Liver (tissue), 9 donors: ENCODE measurements around the gene GSTP1. TPM values are rescaled to one million over a fixed set of nuclear protein-coding genes. Genes with fewer than 3 reads are reported as not detected.

Source experiments
- DNase-seq: peaks from one replicate; pipeline ENCODE4 v3.0.0-alpha.2; 2017; ENCODE audit warnings: low spot score
- H3K27ac ChIP-seq, 2 donors: one replicate each; pipeline ENCODE4 v1.7.0; 2013; ENCODE audit warnings: inconsistent platforms in 2 of 2, low read length in 2 of 2, control low read depth in 1 of 2, low read depth in 1 of 2, mild to moderate bottlenecking in 1 of 2
- H3K27me3 ChIP-seq, 4 donors: one replicate each; pipeline versions ENCODE4 v1.6.1 to v1.7.0; 2013; ENCODE audit warnings: low read length in 3 of 4, inconsistent platforms in 1 of 4, mild to moderate bottlenecking in 1 of 4, moderate library complexity in 1 of 4; ENCODE audit not compliant: control insufficient read depth in 4 of 4, insufficient read depth in 4 of 4
- H3K36me3 ChIP-seq, 4 donors: one replicate each; pipeline versions ENCODE4 v1.6.1 to v1.7.0; 2013; ENCODE audit warnings: low read length in 3 of 4, mild to moderate bottlenecking in 3 of 4, low read depth in 1 of 4, moderate library complexity in 1 of 4; ENCODE audit not compliant: control insufficient read depth in 4 of 4, insufficient read depth in 3 of 4
- H3K4me1 ChIP-seq, 4 donors: one replicate each; pipeline versions ENCODE4 v1.6.1 to v1.7.0; 2013; ENCODE audit warnings: low read length in 3 of 4, mild to moderate bottlenecking in 3 of 4, moderate library complexity in 1 of 4; ENCODE audit not compliant: control insufficient read depth in 4 of 4, insufficient read depth in 4 of 4
- H3K4me3 ChIP-seq, 3 donors: one replicate each; pipeline versions ENCODE4 v1.6.1 to v1.7.0; 2013; ENCODE audit warnings: low read length in 3 of 3, control low read depth in 1 of 3, low read depth in 1 of 3, mild to moderate bottlenecking in 1 of 3
- H3K9ac ChIP-seq, 2 donors: one replicate each; pipeline ENCODE4 v1.7.0; 2013; ENCODE audit warnings: low read length in 2 of 2, mild to moderate bottlenecking in 2 of 2, moderate library complexity in 2 of 2, control low read depth in 1 of 2, low read depth in 1 of 2
- H3K9me3 ChIP-seq, 4 donors: one replicate each; pipeline versions ENCODE4 v1.6.1 to v1.7.0; 2013; ENCODE audit warnings: low read length in 3 of 4; ENCODE audit not compliant: control insufficient read depth in 4 of 4
- ATF3 ChIP-seq: IDR thresholded peaks from 2 replicates; pipeline ENCODE4 v1.6.1; 2016; ENCODE audit warnings: antibody characterized with exemption
- CTCF ChIP-seq: fragments of 150-350 bp; IDR thresholded peaks from 2 replicates; pipeline ENCODE4 v1.5.1; 2017; ENCODE audit warnings: improper control_type of control experiment, low read depth, low read length; ENCODE audit not compliant: missing input control
- EGR1 ChIP-seq, 2 donors: IDR thresholded peaks; 2 replicates each; pipeline ENCODE4 v1.6.1; 2016 to 2018; ENCODE audit warnings: antibody characterized with exemption in 2 of 2, low read depth in 2 of 2
- FOXA1 ChIP-seq: IDR thresholded peaks from 2 replicates; pipeline ENCODE4 v1.6.1; 2016; ENCODE audit warnings: antibody characterized with exemption
- FOXA2 ChIP-seq: IDR thresholded peaks from 2 replicates; pipeline ENCODE4 v1.6.1; 2016; ENCODE audit warnings: antibody characterized with exemption
- GABPA ChIP-seq, 2 donors: IDR thresholded peaks in 1 of 2; conservative IDR thresholded peaks in 1 of 2; 2 replicates each; pipeline ENCODE4 v1.6.1; 2016; ENCODE audit warnings: antibody characterized with exemption in 2 of 2, mild to moderate bottlenecking in 1 of 2, moderate library complexity in 1 of 2
- HNF4A ChIP-seq, 2 donors: conservative IDR thresholded peaks; 2 replicates each; pipeline ENCODE4 v1.6.1; 2016; ENCODE audit warnings: antibody characterized with exemption in 2 of 2, mild to moderate bottlenecking in 2 of 2
- HNF4G ChIP-seq: IDR thresholded peaks from 2 replicates; pipeline ENCODE4 v1.6.1; 2016; ENCODE audit warnings: antibody characterized with exemption
- JUND ChIP-seq, 2 donors: IDR thresholded peaks; 2 replicates each; pipeline ENCODE4 v1.6.1; 2016; ENCODE audit warnings: antibody characterized with exemption in 2 of 2
- MAX ChIP-seq: IDR thresholded peaks from 2 replicates; pipeline ENCODE4 v1.6.1; 2016; ENCODE audit warnings: antibody characterized with exemption
- NR2F2 ChIP-seq: IDR thresholded peaks from 2 replicates; pipeline ENCODE4 v1.6.1; 2016; ENCODE audit warnings: antibody characterized with exemption
- RAD21 ChIP-seq, 2 donors: IDR thresholded peaks; 2 replicates each; pipeline ENCODE4 v1.6.1; 2016; ENCODE audit warnings: antibody characterized with exemption in 2 of 2, mild to moderate bottlenecking in 2 of 2
- REST ChIP-seq: IDR thresholded peaks from 2 replicates; pipeline ENCODE4 v1.6.1; 2016; ENCODE audit warnings: antibody characterized with exemption, mild to moderate bottlenecking
- RXRA ChIP-seq, 2 donors: IDR thresholded peaks; 2 replicates each; pipeline ENCODE4 v1.6.1; 2017 to 2018; ENCODE audit warnings: antibody characterized with exemption in 2 of 2, mild to moderate bottlenecking in 1 of 2
- SP1 ChIP-seq: IDR thresholded peaks from 2 replicates; pipeline ENCODE4 v1.6.1; 2018; ENCODE audit warnings: antibody characterized with exemption, mild to moderate bottlenecking
- TAF1 ChIP-seq: conservative IDR thresholded peaks from 2 replicates; pipeline ENCODE4 v1.6.1; 2016; ENCODE audit warnings: antibody characterized with exemption, mild to moderate bottlenecking
- YY1 ChIP-seq: IDR thresholded peaks from 2 replicates; pipeline ENCODE4 v1.6.1; 2016; ENCODE audit warnings: antibody characterized with exemption, mild to moderate bottlenecking
- ZBTB33 ChIP-seq: IDR thresholded peaks from 2 replicates; pipeline ENCODE4 v1.6.1; 2016; ENCODE audit warnings: antibody characterized with exemption
- WGBS: extraction: QIAGEN DNeasy Blood & Tissue Kit; methylation state at CpG from one replicate; pipeline ENCODE4 v1.1.7; 2013; 5-methylcytosine and 5-hydroxymethylcytosine counted together
- polyA plus RNA-seq, 2 donors: library from polyadenylated mRNA; stranded (reverse) in 1 of 2; unstranded in 1 of 2; fragments of 200-250 nt in 1 of 2; fragments of >200 nt in 1 of 2; fragmentation: Nextera tagmentation in 1 of 2; extraction: Ambion mirVana in 1 of 2; gene quantifications; one replicate each; pipeline versions ENCODE4 v1.2.1 to v1.2.3, GENCODE V29; 2013 to 2015
- total RNA-seq, 2 donors: library from RNA; depleted of rRNA; stranded (reverse); fragments of >200 nt; gene quantifications; one replicate each; pipeline ENCODE4 v1.2.3, GENCODE V29; 2014
- donor health status: healthy.
- donor health status: healthy.
- donor health status: healthy.
- donor health status: healthy.
- donor health status: healthy.

The GSTP1 gene
- total and polyA plus RNA-seq, 4 donors, result 25.6 to 228 (median 44.8) TPM

- 91% methylated on average over 2 of the region's 2 CpGs for WGBS
- H3K27me3 ChIP-seq, result no peaks in the 10 kb centered on the region
- H3K4me3 ChIP-seq, result no peak overlapping the region
- peaks cover 10 to 24% (median 17%) of the 10 kb centered on the region in 4 donors for H3K4me1 ChIP-seq
- H3K9ac ChIP-seq, result no peak overlapping the region
- no peaks in the 10 kb centered on the region for H3K9me3 ChIP-seq
- no peak for TF ChIP-seq FOXA2
- TF ChIP-seq SP1, result no peak
- no peak for TF ChIP-seq EGR1 (IDR thresholded peaks at IDR 0.05; ENCODE audit: low read depth in 2 of 2)
- no peak for TF ChIP-seq HNF4G
- H3K36me3 ChIP-seq, result peaks cover 0 to 10% (median 4%) of the 10 kb centered on the region in 4 donors
- H3K27ac ChIP-seq, result no peak overlapping the region
- no peak for DNase-seq
Measured at GRCh38 chr11:67604815-67605214, 21.2 kb downstream of the GSTP1 start.

GRCh38 chr11:67605231-67606011 is 21.8 kb downstream of the GSTP1 start:
- Histone ChIP-seq H3K9ac (no peak overlapping the region), H3K4me1 (peaks cover 10 to 24% (median 17%) of the 10 kb centered on the region in 4 donors), H3K9me3 (no peaks in the 10 kb centered on the region), H3K36me3 (peaks cover 1 to 12% (median 7%) of the 10 kb centered on the region in 4 donors), H3K4me3 (no peak overlapping the region), H3K27me3 (no peaks in the 10 kb centered on the region), H3K27ac (no peak overlapping the region)
- TF ChIP-seq FOXA2 (no peak), TAF1 (no peak), YY1 (no peak), HNF4A (conservative IDR thresholded peaks at IDR 0.05) (no peak), SP1 (no peak), FOXA1 (no peak), GABPA (IDR thresholded peaks at IDR 0.05 in 1 of 2, conservative IDR thresholded peaks at IDR 0.05 in 1 of 2) (no peak), REST (no peak), ZBTB33 (no peak), ATF3 (no peak), RXRA (IDR thresholded peaks at IDR 0.05) (no peak), JUND (IDR thresholded peaks at IDR 0.05) (no peak), MAX (no peak), RAD21 (IDR thresholded peaks at IDR 0.05) (no peak), HNF4G (no peak), NR2F2 (no peak), CTCF (no peak)
- 79% methylated on average over 11 of the region's 11 CpGs for WGBS
- no peak for DNase-seq
